BJ (cell line): Measurements from ENCODE around the gene DCP2. TPM values are rescaled to one million over a fixed set of nuclear protein-coding genes. Genes with fewer than 3 reads are reported as not detected.
A peak's percentile ranks its signal among the peaks of the same experiment; 100 is the strongest.

Source experiments
- CTCF ChIA-PET: fragments of 350-600 bp; formaldehyde crosslinking; extraction: SDS; loops from one replicate; lab custom pipeline; 2021; ENCODE audit warnings: antibody characterized with exemption, inconsistent platforms; lab: Yijun Ruan, JAX
- POLR2A ChIA-PET: fragments of 300-600 bp; sonication (Branson Sonifier 250); formaldehyde crosslinking; extraction: SDS; loops from one replicate; lab custom pipeline; 2021; ENCODE audit warnings: antibody characterized with exemption; lab: Charles Lee
- DNase-seq: peaks from one replicate; pipeline ENCODE4 v3.0.0-alpha.2; 2011; ENCODE audit warnings: low read depth
- H3K27me3 ChIP-seq: 2 replicates; pipeline ENCODE4 v1.6.0; 2011; ENCODE audit warnings: low read length; ENCODE audit not compliant: control insufficient read depth, insufficient read depth
- H3K36me3 ChIP-seq: 2 replicates; pipeline ENCODE4 v1.5.1; 2011; ENCODE audit warnings: low read length; ENCODE audit not compliant: control insufficient read depth, insufficient read depth
- H3K4me3 ChIP-seq: 2 replicates; pipeline ENCODE4 v1.5.1; 2011; ENCODE audit warnings: low read depth, mild to moderate bottlenecking, control low read depth, low read length
- CTCF ChIP-seq: IDR thresholded peaks from 2 replicates; pipeline ENCODE4 v1.5.1; 2011; ENCODE audit warnings: low read depth, mild to moderate bottlenecking, control low read depth, inconsistent platforms, low read length, moderate library complexity; ENCODE audit not compliant: insufficient read depth
- polyA plus RNA-seq: library from polyadenylated mRNA; depleted of rRNA; stranded (reverse); fragments of >200 nt; gene quantifications from 2 replicates; pipeline ENCODE4 v1.2.3, GENCODE V29; 2011

DCP2 gene
- polyA plus RNA-seq, 1 experiment = 6.4 TPM

- CTCF ChIA-PET = interaction anchor here (1.3 to 1.7 kb wide), 2 partner anchors 52 to 217 kb away, joined by 4 to 6 read pairs; no protein-coding TSS in a partner anchor
- POLR2A ChIA-PET = interaction anchor here (0.6 kb wide), 1 partner anchor 126 kb away, joined by 5 read pairs; no protein-coding TSS in a partner anchor
- no peak for TF ChIP-seq CTCF
These were observed 2.7 kb upstream of the DCP2 start for GRCh38 chr5:112973904-112974303.

GRCh38 chr5:112974901-112975300 lies 1.7 kb upstream of the DCP2 start:
- H3K36me3 ChIP-seq = no peaks in the 10 kb centered on the region
- ChIA-PET CTCF (interaction anchor here (0.5 to 1.7 kb wide), 3 partner anchors 9 to 191 kb away, joined by 3 to 4 read pairs (median 3); no protein-coding TSS in a partner anchor), POLR2A (interaction anchor here (0.6 kb wide), 1 partner anchor 13 kb away, joined by 3 read pairs; no protein-coding TSS in a partner anchor)
- no peak overlapping the region for H3K4me3 ChIP-seq
- no peaks in the 10 kb centered on the region for H3K27me3 ChIP-seq
- TF ChIP-seq CTCF = no peak
- no peak for DNase-seq

More at GRCh38 chr5:112973904-112974303, 2.7 kb upstream of the DCP2 start:
- no peak overlapping the region for H3K4me3 ChIP-seq
- no peaks in the 10 kb centered on the region for H3K36me3 ChIP-seq
- DNase-seq = no peak
- H3K27me3 ChIP-seq = no peaks in the 10 kb centered on the region

- CTCF ChIA-PET = interaction anchor here (1.1 to 1.7 kb wide), 5 partner anchors 10 to 420 kb away, joined by 3 to 5 read pairs (median 4); partner anchors contain the start of gene REEP5
- TF ChIP-seq CTCF = no peak
- DNase-seq = no peak
- POLR2A ChIA-PET = interaction anchor here (0.6 to 0.9 kb wide), 3 partner anchors 20 to 590 kb away, joined by 3 to 22 read pairs (median 5); no protein-coding TSS in a partner anchor
- peak overlapping the region; percentile 68 for H3K4me3 ChIP-seq
- H3K36me3 ChIP-seq = no peaks in the 10 kb centered on the region
- H3K27me3 ChIP-seq = no peaks in the 10 kb centered on the region
These were observed 722 bp upstream of the DCP2 start for GRCh38 chr5:112975721-112976431.

GRCh38 chr5:112977440-112977861 lies 853 bp downstream of the DCP2 start:
- ChIA-PET CTCF (no interaction called here), POLR2A (no interaction called here)
- peak overlapping the region; percentile 68 for H3K4me3 ChIP-seq
- H3K36me3 ChIP-seq = no peaks in the 10 kb centered on the region
- no peak for TF ChIP-seq CTCF
- DNase-seq = no peak
- H3K27me3 ChIP-seq = no peaks in the 10 kb centered on the region

- DNase-seq = no peak
- CTCF ChIA-PET = interaction anchor here (0.8 to 1.1 kb wide), 3 partner anchors 9 to 531 kb away, joined by 3 read pairs; no protein-coding TSS in a partner anchor
- POLR2A ChIA-PET = no interaction called here
- H3K4me3 ChIP-seq = no peak overlapping the region
- H3K27me3 ChIP-seq = no peaks in the 10 kb centered on the region
- no peak for TF ChIP-seq CTCF
- H3K36me3 ChIP-seq = no peaks in the 10 kb centered on the region
These were observed 2.2 kb downstream of the DCP2 start for GRCh38 chr5:112978836-112979235.
